Esophagus squamous epithelium (tissue), 4 donors: Measurements from ENCODE around the gene HECTD4.

Source experiments
- POLR2A ChIP-seq, 4 donors: fragments of 450-650 bp; IDR thresholded peaks; one replicate each; pipeline ENCODE4 v1.6.1; 2017; ENCODE audit warnings: antibody characterized with exemption in 4 of 4, mild to moderate bottlenecking in 4 of 4, moderate library complexity in 3 of 4
- TF ChIP-seq, protein P1 (sequence below), 6 experiments: fragments of 450-650 bp in 4 of 6; fragments of 200-600 bp in 2 of 6; sonication (generic) in 2 of 6; IDR thresholded peaks; one replicate each; pipeline ENCODE4 v1.5.1; 2016 to 2019; ENCODE audit warnings: antibody characterized with exemption in 6 of 6, mild to moderate bottlenecking in 4 of 6, moderate library complexity in 4 of 6

DNA sequence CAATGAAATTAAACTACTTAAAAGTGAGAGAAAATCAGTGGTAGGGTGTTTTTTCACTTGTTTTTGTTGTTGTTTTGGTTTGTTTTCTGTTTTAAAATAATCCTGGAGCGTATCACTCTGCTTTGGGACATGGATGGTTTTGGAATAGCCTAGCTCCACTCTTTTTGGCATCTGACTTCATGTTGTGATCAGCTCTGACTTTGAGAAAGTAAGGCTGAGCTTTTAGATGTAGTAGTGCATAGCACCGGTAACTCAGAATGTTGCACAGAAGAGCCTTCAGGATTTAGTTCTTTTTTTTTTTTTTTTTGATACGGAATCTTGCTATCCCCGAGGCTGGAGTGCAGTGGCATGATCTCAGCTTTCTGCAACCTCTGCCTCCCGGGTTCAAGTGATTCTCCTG lies 248.8 kb downstream of the HECTD4 start:
- no peak for TF ChIP-seq POLR2A (IDR thresholded peaks at IDR 0.05)
- TF ChIP-seq, protein P1, sequence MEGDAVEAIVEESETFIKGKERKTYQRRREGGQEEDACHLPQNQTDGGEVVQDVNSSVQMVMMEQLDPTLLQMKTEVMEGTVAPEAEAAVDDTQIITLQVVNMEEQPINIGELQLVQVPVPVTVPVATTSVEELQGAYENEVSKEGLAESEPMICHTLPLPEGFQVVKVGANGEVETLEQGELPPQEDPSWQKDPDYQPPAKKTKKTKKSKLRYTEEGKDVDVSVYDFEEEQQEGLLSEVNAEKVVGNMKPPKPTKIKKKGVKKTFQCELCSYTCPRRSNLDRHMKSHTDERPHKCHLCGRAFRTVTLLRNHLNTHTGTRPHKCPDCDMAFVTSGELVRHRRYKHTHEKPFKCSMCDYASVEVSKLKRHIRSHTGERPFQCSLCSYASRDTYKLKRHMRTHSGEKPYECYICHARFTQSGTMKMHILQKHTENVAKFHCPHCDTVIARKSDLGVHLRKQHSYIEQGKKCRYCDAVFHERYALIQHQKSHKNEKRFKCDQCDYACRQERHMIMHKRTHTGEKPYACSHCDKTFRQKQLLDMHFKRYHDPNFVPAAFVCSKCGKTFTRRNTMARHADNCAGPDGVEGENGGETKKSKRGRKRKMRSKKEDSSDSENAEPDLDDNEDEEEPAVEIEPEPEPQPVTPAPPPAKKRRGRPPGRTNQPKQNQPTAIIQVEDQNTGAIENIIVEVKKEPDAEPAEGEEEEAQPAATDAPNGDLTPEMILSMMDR (IDR thresholded peaks at IDR 0.05) = no peak
